ENCODE measurements around the gene E2F8. TPM values are rescaled to one million over a fixed set of nuclear protein-coding genes. Genes with fewer than 3 reads are reported as not detected.

E2F8 gene
- total and polyA plus RNA-seq, 8 donors, result 2.3 to 79.7 (median 41.8) TPM

DNA sequence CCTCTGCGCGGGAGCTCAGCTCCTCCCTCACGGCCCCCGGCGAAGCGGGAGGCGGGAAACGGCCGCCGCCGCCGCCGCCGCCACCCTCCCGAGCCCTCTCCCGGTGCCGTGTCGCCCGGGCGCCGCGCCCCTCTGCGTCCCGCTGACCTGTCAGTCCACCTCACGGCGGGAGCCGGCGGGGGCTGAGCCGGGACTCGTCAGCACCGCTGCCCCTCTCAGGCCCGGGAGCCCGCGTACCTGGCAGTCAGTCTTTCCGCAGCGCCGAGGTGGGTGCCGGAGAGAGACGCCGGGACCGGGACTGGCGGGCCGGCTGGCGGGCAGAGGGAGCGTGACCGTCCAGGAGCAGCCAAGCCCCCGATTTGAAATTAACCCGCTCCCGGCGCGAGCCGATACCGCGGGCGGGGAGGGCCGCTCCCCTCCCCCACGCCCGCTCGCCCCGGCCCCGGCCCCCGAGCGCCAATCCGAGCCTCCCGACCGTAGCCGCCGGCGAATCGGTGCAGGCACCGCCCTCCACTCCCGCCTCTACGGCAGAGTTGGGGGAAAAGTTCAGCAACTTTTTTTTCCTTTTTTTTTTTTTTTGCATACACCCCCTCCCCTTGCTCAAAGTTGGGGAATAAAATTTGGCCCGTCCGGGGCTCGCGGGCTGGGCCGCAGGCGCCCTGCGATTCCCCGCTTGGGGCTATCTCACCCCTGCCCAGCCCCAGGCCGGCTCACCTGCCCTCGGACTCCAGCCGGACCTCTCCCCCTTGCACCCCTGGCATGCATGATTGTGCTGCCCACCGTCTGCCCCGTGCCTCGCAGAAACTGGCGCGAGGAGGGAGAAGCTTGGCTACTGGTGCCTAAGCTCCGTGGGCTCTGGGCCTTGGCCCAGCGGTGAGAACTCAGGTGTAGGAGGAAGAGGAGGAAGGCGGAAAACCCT is 774 bp upstream of the E2F8 start:
- Histone ChIP-seq H3K9me3 (no peaks in the 10 kb centered on the region), H3K27ac (no peak overlapping the region), H3K4me3 (peak overlapping the region; percentile 59), H3K36me3 (no peaks in the 10 kb centered on the region), H3K27me3 (peaks cover 15 to 58% of the 10 kb centered on the region in 2 donors), H3K4me1 (peaks cover 15 to 46% of the 10 kb centered on the region in 2 donors)
- ATAC-seq (peak; percentile 55), DNase-seq (peak in 3 of 4 donors; percentile 44 to 88 (median 49))
- intact Hi-C loops (cut with DNase I), result no loop called here
- TF ChIP-seq, protein P1, sequence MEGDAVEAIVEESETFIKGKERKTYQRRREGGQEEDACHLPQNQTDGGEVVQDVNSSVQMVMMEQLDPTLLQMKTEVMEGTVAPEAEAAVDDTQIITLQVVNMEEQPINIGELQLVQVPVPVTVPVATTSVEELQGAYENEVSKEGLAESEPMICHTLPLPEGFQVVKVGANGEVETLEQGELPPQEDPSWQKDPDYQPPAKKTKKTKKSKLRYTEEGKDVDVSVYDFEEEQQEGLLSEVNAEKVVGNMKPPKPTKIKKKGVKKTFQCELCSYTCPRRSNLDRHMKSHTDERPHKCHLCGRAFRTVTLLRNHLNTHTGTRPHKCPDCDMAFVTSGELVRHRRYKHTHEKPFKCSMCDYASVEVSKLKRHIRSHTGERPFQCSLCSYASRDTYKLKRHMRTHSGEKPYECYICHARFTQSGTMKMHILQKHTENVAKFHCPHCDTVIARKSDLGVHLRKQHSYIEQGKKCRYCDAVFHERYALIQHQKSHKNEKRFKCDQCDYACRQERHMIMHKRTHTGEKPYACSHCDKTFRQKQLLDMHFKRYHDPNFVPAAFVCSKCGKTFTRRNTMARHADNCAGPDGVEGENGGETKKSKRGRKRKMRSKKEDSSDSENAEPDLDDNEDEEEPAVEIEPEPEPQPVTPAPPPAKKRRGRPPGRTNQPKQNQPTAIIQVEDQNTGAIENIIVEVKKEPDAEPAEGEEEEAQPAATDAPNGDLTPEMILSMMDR (IDR thresholded peaks at IDR 0.05), result no peak

GRCh38 chr11:19239039-19239438 is 1.7 kb downstream of the E2F8 start:
- intact Hi-C loops (cut with DNase I), result no loop called here
- TF ChIP-seq, protein P1 (IDR thresholded peaks at IDR 0.05), result no peak
- no peak overlapping the region for H3K27ac ChIP-seq
- no peaks in the 10 kb centered on the region for H3K9me3 ChIP-seq
- peaks cover 15 to 51% of the 10 kb centered on the region in 2 donors for H3K27me3 ChIP-seq
- no peak overlapping the region for H3K4me3 ChIP-seq
- H3K36me3 ChIP-seq, result peaks cover 0 to 4% of the 10 kb centered on the region in 2 donors
- DNase-seq (no peak), ATAC-seq (no peak)
- H3K4me1 ChIP-seq, result peaks cover 14 to 38% of the 10 kb centered on the region in 2 donors

DNA sequence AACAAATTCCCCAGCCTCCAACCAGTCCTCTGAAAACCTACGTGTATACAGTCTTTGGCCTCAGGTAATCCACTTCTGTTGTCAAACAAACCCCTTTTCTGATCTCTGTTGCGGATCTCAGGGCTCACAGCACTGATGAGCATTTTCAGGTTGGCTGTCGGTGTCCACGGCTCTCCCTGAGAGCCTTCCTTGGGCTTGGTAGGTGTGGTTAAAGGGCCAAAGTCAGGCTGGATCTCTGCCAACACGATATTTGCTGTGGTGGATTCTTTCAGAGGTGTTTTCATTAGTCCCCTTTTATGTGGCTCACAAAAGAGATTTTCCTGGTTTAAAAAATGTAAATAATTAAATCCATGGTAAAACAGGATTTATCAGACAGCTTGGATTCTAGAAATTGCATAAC is 2.9 kb downstream of the E2F8 start:
- no peaks in the 10 kb centered on the region for H3K9me3 ChIP-seq
- no peak overlapping the region for H3K4me3 ChIP-seq
- no peak for DNase-seq
- TF ChIP-seq, protein P1 (IDR thresholded peaks at IDR 0.05), result no peak
- H3K27ac ChIP-seq, result no peak overlapping the region
- no peak for ATAC-seq
- peaks cover 8 to 31% of the 10 kb centered on the region in 2 donors for H3K4me1 ChIP-seq
- H3K36me3 ChIP-seq, result peaks cover 0 to 4% of the 10 kb centered on the region in 2 donors
- intact Hi-C loops (cut with DNase I), result no loop called here
- H3K27me3 ChIP-seq, result peaks cover 15 to 44% of the 10 kb centered on the region in 2 donors

DNA sequence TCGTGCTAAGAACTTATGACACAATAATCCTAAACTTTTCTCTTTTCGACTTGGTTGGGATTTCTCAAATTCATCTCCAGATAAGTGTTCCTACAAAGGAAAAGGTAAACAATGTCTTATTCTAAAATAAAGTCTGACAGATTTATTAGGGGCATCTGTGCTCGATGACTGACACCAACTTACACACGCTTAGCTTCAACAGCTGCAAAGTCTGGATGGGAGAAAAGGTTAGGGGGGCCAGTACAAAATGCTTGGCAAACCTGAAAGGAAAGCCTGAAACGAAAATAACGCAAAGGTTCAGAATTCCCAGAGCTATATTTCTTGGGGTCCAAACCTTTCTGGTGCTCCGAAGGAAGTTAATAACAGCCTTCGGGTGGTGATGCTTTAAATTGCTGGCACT is 3.4 kb downstream of the E2F8 start:
- DNase-seq (no peak), ATAC-seq (no peak)
- peaks cover 12 to 39% of the 10 kb centered on the region in 2 donors for H3K27me3 ChIP-seq
- no peak overlapping the region for H3K27ac ChIP-seq
- no peak overlapping the region for H3K4me3 ChIP-seq
- intact Hi-C loops (cut with DNase I), result no loop called here
- peaks cover 0 to 4% of the 10 kb centered on the region in 2 donors for H3K36me3 ChIP-seq
- H3K9me3 ChIP-seq, result no peaks in the 10 kb centered on the region
- H3K4me1 ChIP-seq, result peaks cover 7 to 28% of the 10 kb centered on the region in 2 donors
- TF ChIP-seq, protein P1 (IDR thresholded peaks at IDR 0.05), result no peak

- DNase-seq, result no peak
- intact Hi-C loops (cut with DNase I), result no loop called here
- TF ChIP-seq, protein P1 (IDR thresholded peaks at IDR 0.05), result no peak
- H3K27me3 ChIP-seq, result peaks cover 0 to 11% of the 10 kb centered on the region in 2 donors
- no peaks in the 10 kb centered on the region for H3K9me3 ChIP-seq
- no peak overlapping the region for H3K27ac ChIP-seq
- peaks cover 0 to 8% of the 10 kb centered on the region in 2 donors for H3K36me3 ChIP-seq
- H3K4me3 ChIP-seq, result no peak overlapping the region
- no peak for ATAC-seq
- H3K4me1 ChIP-seq, result no peaks in the 10 kb centered on the region
Observed at GRCh38 chr11:19234231-19234817, 6.4 kb downstream of the E2F8 start.
